COLO829 (cell line): ENCODE measurements around the gene SLAIN2.
"Not testable (repeated sequence)": the region's sequence is repeated elsewhere in the genome, so short reads cannot be mapped to it uniquely, and the experiment has no call there.

Source experiments
- DNase-seq: peaks from one replicate; pipeline ENCODE4 v3.0.0; 2012; ENCODE audit warnings: low spot score

Gene SLAIN2

DNA sequence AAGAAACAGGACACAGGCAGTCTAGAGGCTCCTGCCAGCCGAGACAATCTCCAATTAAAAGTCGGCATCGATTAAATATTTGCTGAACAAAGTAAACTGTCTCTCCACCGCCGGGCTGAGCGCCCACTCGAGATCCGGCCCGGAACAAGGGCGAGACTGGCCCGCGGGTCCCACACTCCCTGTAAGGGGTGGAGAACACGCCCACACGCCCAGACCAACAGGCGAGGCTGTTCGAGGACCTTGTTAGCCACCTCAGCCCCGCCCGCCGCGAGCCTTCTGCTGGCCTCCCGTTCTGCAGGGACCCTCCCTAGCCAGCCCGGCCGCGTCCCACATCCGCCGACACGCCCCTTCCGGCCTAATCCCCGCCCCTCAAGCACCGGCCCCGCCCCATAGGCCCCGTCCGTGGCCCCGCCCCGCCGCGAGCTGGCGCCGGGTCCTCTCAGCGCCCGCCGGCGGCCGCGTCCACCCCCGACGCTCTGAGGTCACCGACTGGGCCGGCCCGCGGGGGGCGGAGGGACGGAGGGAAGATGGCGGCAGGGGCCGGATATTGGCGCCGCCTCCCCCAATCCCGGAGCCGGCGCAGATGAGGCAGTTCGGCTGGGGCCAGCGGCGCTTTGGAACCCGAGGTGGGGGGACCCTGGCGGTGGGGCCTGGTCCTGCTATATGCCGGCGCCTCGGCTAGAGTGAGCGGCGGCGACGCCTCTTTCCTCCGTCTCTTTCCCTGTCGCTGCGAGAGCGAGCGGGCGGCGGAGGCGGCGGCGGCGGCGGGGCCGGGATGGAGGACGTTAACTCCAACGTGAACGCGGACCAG, at the start of gene SLAIN2:
Gene SLAIN2 (plus strand): TSS at position 565 of the 811 bp plus-strand sequence. CDS start 211 bp downstream, at position 776.
- peak; percentile 92 for DNase-seq

DNA sequence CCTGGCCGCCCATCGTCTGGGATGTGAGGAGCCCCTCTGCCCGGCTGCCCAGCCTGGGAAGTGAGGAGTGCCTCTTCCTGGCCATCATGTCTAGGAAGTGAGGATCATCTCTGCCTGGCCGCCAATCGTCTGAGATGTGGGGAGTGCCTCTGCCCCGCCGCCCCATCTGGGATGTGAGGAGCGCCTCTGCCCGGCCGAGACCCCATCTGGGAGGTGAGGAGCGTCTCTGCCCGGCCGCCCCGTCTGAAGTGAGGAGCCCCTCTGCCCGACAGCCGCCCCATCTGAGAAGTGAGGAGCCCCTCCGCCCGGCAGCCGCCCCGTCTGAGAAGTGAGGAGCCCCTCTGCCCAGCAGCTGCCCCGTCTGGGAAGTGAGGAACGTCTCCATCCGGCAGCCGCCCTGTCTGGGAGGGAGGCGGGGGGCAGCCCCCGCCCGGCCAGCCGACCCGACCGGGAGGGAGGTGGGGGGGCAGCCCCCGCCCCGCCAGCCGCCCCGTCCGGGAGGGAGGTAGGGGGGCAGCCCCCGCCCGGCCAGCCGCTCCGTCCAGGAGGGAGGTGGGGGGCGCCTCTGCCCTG, 49.0 kb upstream of the SLAIN2 start:
- not testable (repeated sequence) for DNase-seq

DNA sequence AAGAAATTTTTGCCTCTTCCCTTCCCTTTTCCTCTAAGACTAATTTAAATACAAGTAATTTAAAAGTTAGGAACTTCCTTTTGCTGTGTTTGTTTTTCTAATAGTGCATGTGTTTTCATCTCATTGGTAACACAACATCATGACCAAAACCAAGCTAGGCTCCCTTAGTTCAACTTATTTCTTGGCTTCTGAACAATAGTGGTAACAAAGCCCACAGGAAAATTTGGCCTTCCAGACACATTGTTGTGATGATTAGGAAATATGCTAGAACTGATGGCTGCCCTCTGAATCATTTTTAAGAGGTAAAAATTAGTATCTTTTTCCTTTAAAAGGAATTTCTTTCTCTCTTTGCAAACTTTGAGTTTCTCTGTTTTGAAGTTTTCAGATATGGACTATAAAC, 46.2 kb upstream of the SLAIN2 start:
- no peak for DNase-seq

DNA sequence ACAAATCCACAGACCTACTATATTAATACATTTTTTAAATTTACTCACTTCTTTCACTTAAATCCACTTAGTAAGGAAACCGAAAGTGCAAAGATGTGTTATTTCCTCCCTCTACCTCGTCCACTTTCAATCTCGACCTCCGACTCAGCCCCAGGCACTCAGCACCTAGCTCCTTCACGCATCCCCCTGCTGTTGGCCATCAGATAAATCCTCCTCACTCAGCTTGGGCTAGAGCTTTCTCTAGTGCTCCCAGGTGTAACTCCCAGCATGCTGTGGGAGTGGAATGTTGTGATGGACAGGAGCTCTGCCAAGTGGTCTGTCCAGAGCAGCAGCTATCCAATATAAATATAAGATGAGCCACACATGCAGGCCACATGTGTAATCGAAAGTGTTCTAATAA, 45.0 kb upstream of the SLAIN2 start:
- DNase-seq = no peak

DNA sequence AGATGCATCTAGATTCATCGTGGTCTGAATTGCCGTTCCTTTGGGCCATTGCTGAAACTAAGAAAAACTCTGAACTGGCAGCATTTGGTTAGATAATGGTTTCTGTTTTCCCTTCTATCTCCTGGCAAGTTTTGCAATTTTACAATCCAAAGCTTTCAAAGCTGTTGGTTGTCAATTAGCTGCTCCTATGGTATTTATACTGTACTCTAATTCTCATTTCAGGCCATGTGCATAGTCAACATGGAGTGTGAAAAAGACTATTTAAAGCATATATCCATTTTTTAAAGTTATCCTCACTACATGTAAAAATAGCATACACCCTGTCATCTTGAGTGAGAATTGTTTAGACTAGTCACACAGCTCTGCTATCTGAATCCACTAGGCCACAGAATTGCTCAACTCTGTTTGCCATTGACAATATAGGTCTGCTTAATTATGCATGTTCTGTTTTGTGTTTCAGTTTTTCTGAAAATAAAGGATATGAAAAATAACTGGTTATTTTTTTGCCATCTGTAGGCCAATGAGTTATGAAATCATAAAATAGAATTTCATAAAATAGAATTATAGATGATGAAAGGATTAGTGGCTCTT, 44.0 kb upstream of the SLAIN2 start:
- no peak for DNase-seq

DNA sequence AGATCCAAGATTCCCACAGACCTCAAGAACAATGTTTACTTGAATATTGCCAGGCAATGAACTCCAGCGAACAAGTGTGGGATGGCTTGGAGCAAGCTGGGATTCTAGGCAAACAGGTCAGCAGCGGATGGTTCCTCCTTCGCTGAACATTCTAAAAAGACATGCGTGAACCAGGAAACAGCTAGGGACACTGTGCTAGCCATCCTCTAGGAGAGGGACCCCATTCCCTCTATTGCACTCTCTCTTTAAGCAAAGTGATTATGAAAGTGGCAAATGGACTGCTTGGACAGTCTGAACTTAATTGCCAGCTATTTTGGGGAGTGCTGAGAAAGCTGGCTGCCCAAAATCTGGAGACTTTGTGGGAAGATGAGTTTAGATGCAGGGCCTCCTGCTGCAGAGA, 41.8 kb upstream of the SLAIN2 start:
- no peak for DNase-seq

DNA sequence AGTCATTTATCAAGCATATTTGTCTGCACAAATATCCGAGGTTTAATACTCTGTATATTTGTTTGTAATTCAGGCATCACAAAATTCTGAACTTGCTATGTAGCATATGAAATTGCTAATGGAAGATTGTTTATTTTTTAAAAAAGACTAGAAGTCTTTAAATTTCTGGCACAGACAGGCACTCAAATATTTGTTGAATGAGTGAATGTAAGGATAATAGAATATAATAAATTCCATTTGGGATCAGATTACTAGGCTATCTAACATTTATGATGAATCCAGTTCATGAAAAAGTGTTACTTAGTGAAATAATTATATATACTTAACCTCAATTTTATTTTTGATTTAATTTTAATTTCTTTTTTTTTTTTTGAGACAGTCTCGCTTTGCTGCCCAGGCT, 41.3 kb upstream of the SLAIN2 start:
- no peak for DNase-seq

DNA sequence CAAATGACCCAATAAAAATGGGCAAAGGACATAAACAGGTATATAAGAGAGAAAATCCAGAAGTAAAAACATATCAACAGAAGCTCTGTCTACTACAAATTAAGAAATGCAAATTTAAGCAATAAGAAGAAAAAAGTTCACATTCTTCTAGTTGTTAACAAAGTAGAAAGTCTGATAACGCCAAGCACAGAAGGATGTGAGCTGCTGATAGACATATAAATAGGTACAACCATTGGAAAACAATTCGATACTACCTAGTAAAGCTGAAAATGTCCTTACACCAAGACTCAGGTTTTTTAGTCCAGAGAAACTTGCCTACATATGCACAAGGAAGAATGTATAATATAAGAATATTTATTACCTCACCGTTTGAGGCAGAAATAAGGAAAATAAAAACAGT, 35.8 kb upstream of the SLAIN2 start:
- DNase-seq = no peak

DNA sequence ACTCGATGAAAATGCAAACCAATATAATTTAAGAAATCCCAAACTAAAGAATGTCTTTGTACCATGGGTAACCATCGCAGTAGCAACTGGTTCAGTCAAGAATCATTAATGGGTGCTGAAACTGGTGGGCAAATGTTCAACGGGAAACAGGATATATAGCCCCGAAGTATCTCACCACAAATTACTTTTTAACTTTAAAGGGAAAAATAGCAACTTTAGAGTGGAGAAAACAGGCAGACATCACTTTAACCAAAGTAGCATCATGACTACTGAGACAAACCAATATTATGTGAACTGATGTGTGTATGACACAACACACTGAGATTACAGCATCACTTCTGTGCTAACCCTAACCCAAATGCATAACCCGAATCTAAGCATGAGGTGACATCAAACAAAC, 33.8 kb upstream of the SLAIN2 start:
- DNase-seq = no peak

DNA sequence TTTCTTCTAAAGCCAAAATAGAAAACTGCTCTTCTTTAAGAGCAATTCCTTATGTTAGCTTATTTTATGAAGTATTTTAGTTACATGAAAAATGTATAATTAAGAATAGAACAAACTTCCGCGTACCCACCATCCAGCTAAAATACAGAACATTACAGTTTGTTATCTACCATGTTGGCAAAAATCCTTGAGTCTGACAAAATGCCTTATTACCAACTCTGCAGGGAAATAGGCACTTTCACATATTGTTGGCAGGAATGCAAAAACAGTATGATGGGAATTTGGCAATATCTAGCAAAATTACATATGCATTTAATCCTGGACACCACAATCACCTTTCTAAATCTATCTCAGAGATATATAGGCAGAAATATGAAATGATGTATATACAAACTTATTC, 32.4 kb upstream of the SLAIN2 start:
- DNase-seq = no peak

DNA sequence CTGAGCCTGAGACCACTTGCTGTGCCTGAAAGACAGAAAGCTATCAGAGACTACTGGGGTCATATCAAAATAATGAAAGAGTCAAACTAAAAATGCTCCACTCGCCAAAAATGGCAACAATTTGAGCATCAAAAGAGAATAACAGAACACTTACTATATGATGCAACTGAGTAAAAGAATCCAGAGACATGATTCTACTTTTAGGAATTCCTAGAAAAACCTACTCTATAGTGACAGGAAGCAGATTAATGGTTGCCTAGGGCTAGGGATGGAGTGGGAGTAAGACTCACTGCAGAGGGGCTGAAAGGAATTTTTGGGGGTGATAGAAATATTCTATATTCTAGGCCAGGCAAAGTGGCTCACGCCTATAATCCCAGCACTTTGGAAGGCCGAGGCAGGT, 29.4 kb upstream of the SLAIN2 start:
- no peak for DNase-seq

DNA sequence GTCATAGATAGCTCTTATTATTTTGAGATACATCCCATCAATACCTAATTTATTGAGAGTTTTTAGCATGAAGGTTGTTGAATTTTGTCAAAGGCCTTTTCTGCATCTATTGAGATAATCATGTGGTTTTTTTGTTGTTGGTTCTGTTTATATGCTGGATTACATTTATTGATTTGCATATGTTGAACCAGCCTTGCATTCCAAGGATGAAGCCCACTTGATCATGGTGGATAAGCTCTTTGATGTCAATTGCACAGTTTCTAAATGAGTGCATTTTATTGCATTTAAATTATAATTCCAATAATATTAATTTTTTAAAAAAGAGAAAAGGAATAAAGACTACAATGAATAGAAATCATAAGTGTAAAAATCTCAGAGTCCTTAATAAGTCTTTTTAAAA, 26.6 kb upstream of the SLAIN2 start:
- not testable (repeated sequence) for DNase-seq

DNA sequence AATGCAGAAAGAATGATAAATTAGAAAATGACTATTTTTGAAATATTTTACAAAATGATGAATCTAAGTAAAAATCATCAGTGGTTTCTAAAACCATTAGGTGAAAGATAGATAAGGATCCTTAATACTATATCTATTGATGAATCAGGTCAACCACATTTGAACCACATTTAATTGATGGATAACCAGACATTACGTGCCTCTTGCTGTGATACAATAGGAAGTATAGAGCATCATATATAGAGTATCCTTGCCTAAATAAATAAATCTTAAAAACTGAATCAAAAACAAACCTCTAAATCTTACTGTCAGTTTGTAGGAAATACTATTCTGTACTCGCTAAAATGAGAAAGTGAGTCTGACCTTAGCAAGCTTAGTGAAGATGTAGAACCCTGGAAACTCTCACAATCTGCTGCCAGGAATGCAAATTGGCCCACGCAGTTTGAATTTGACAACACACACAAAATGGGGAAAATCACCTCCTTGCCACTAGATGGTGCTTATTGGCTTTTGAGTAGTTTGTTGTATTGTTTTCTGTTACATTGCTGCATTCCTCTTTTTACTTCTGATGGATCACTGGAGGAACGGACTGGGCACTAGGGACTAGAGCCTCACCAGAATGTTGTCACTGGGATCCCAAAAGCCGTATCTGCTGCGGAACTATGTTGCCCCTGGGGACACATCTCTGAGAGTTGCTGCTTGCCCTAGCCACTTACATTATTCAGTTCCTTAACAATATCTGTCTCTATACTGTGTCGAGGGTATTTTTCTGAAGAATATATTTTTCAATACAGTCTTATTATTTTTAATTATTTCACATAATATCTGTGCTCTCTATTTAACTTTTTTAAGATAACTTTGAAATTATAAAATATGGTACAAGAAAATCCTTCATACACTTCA, 25.4 kb upstream of the SLAIN2 start:
- peak; percentile 43 for DNase-seq

DNA sequence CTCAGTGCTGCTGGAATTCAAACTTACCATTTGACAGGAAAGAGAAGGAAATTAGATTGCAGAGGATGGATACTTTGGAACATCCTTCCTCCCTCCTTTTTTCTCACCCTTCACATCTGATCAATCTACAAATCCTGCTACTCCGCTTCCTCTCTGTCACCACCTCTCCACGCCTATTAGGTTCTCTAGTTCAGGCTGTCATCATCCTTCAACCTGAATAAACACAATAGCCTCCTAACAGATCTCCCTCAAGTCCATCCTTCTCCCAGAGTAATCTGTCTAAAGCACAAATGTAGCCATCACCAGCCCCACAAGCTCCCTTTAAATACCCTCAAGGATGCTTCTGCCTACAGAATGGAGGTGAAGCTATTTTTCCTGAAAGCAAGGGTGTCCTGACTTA, 20.0 kb upstream of the SLAIN2 start:
- DNase-seq = no peak

DNA sequence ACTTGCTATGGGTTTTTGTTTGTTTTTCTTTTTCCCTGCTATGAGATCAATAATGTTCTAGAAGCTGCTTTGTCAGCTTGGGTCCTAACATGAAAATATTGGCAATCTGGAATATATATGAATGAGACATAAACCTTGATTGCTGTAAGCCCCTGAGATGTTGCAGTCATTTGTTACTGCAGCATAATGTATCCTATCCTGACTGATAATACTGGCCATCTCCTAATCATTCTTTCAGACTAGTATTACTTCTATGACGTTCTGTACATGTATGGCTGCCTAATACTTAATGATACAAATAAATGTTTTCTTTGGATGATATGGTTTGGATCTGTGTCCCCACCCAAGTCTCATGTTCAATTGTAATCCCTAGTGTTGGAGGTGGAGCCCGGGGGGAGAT, 19.3 kb upstream of the SLAIN2 start:
- DNase-seq = no peak

DNA sequence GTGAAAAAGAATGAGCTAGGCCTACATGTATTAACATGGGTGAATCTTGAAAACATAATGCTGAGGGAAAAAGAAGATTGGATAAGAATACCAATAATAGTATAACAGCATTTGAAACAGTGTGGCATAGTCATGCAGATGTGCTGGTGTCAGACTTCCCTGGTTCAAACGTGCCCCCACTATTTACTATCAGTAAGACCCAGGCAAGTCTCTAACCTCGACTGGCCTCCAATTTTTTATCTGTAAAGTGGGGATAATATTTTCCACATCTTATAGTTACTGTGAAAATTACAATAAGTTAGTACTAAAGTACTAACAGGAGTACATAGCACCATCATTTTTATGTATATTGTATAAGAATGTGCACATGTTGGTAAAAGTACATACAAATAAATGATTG, 17.0 kb upstream of the SLAIN2 start:
- DNase-seq = no peak

DNA sequence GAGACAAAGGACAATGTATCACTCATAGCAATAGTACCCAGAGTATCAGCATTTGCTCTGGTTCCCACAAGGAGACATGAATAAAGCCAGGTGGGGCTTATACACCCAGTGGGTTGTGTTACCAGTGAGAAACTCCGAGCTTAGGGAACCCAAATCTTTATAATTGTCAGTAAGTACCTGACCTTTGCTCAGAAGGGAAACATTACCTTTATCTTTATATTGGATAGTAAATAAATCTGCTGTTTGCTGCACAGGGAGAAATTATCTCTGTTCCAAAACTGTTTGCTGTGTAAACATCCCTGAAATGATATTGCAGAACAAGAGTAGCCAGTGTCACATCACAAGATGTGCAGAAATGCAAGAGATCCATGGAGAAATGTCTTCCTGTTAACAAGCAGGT, 12.1 kb upstream of the SLAIN2 start:
- DNase-seq = no peak

DNA sequence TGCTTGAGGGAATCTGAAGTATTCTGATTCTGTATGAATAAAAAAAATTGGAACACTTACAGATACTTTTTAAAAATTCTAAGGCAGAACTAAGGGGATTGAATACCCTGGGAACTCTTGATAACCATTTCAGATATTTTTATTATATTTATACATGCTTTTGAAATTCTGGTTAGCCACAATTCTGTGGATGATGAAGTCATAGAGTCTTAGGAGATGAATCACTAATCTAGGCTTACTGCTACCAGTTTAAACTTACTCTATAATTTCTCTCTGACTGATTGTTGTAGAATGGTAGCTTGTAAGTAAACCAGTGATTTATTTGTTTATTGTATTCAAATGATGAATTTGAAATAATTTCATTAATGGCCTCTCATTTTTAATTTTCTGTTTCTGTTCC, 11.4 kb upstream of the SLAIN2 start:
- no peak for DNase-seq

DNA sequence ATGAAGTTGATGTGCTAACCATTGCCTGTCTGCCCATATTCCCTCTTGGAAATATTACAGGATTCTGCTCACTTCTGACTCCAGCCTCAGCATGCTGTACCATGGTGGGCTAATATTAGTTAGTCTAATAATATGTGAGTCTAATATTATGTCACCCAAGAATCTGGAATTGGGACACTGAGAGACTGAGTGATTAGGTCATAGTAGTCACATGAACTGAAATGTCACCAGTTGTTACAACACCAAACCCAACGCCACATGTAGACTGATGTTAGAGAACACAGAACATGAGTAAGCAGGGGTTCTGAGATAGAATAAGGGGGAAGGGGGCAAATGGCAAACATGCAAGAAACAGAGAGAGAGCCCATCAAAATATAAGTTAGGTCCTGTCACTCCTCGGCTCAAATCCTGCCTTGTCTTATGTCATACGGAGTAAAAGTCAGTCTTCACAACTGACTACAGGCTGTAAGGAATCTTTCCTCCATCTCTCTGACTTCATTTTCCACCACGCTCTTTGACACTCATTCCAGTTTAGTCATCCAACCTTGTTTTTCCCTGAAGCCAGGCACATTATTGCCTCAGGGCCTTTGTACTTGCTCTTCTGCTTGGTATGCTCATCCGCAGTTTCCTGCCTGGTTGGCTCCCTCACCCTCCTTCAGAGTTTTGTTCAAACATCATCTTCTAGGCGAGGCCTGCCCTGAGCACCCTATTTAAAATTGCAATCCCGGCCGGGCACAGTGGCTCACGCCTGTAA, 9.6 kb upstream of the SLAIN2 start:
- no peak for DNase-seq

DNA sequence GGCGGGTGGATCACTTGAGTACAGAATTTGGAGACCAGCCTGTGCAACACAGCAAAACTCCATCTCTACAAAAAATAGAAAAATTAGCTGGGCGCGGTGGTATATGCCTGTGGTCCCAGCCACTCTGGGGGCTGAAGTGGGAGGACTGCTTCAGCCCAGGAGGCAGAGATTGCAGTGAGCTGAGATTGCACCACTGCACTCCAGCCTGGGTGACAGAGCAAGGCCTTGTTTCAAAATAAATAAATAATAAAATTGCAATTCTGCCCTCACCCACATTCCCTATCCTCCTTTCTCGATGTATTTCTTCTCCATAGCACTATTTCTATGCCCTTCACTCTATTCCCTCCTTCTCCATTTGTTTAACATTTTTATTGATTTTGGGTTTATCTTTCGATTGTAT, 8.7 kb upstream of the SLAIN2 start:
- DNase-seq = no peak

DNA sequence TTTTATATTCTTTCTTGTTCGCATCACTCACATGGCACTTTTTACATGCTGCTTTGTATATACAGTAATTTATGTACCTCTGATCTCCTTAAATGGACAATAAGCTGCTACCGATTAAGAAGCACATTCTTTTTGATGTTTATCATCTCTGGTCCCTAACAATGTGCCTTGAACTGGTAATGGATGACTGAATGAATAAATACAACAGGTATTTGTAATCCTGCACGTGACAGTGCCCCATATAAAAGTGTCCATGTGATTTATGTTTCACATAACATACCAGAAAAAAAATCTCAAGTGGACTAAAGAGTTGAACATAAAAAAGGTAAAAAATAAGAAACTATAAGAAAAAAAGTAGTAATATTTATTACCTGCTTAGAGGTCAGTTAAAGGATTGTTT, 7.7 kb upstream of the SLAIN2 start:
- DNase-seq = no peak

DNA sequence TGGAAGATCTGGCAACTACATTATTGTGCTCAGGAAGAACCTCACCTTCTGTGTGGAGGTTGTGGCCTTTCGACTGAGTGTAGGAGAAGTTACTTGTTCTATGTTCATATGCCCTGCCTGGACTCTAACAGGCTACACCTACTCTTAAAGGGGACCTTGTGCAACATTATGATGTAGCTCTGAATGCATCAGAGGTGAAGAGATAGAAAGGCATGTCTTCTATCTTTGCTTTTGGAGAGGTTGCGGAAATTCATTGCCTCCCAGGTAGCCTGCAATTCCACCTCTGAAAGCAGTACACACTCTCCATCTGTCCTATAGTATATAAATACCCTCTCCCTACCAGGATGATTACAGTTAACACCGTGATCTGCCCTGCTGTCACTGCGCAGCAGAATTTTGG, 7.1 kb upstream of the SLAIN2 start:
- no peak for DNase-seq
